Adrenal gland (tissue), 12 donors: Measurements from ENCODE around the gene UBTF. TPM values are rescaled to one million over a fixed set of nuclear protein-coding genes. Genes with fewer than 3 reads are reported as not detected.
A peak's percentile ranks its signal among the peaks of the same experiment; 100 is the strongest.

ENCODE experiments used
- DNase-seq, 7 donors: peaks; one replicate each; pipeline ENCODE4 v3.0.0-alpha.2; 2019 to 2020
- H3K27ac ChIP-seq, 5 donors: fragments of 200-600 bp; sonication (generic) in 4 of 5; 1 replicate in 3 of 5; 2 replicates in 2 of 5; pipeline versions ENCODE4 v1.5.1 to v1.8.0; 2016 to 2020; ENCODE audit warnings: mild to moderate bottlenecking in 1 of 5
- H3K27me3 ChIP-seq: fragments of 200-600 bp; 2 replicates; pipeline ENCODE4 v1.8.0; 2021
- H3K36me3 ChIP-seq, 2 donors: fragments of 200-600 bp; replicated peaks in 1 of 2; 1 replicate in 1 of 2; 2 replicates in 1 of 2; pipeline versions ENCODE4 v1.5.1 to v1.8.0; 2018 to 2022
- H3K4me1 ChIP-seq, 2 donors: fragments of 200-600 bp; replicated peaks in 1 of 2; 1 replicate in 1 of 2; 2 replicates in 1 of 2; pipeline versions ENCODE4 v1.5.1 to v1.8.0; 2018 to 2021
- H3K4me3 ChIP-seq, 4 donors: fragments of 200-600 bp; sonication (generic) in 3 of 4; one replicate each; pipeline ENCODE4 v1.5.1; 2016 to 2018
- H3K9me3 ChIP-seq, 3 donors: fragments of 200-600 bp; sonication (generic) in 1 of 3; replicated peaks in 1 of 3; 1 replicate in 2 of 3; 2 replicates in 1 of 3; pipeline versions ENCODE4 v1.5.1 to v1.8.0; 2016 to 2021
- POLR2A ChIP-seq, 2 donors: fragments of 450-650 bp; IDR thresholded peaks; one replicate each; pipeline ENCODE4 v1.6.1; 2017; ENCODE audit warnings: antibody characterized with exemption in 2 of 2, mild to moderate bottlenecking in 2 of 2, moderate library complexity in 1 of 2
- WGBS, 4 donors: extraction: QIAGEN DNeasy Blood & Tissue Kit in 2 of 4; methylation state at CpG; one replicate each; pipeline versions ENCODE4 v1.1.5 to v1.1.7; 2013 to 2017; 5-methylcytosine and 5-hydroxymethylcytosine counted together
- intact Hi-C, 2 donors: fragments of 100-400 bp; cut with DNase I; formaldehyde crosslinking; loops; one replicate each; pipeline versions ENCODE4 v1.14.1 to v1.15.0; 2022 to 2023
- polyA plus RNA-seq, 3 donors: library from polyadenylated mRNA; stranded (reverse); fragments of 200-250 nt in 2 of 3; fragments of 350-450 nt in 1 of 3; fragmentation: Illumina TruSeq in 1 of 3; extraction: RNeasy Lipid Tissue Mini Kit (QIAGEN cat#74804) in 1 of 3; gene quantifications; one replicate each; pipeline ENCODE4 v1.2.3, GENCODE V29; 2013 to 2014
- total RNA-seq, 9 donors: library from RNA; depleted of rRNA in 4 of 9; stranded (reverse); fragments of >200 nt in 4 of 9; fragments of 120-200 nt in 1 of 9; fragmentation: NEBNext Ultra II Directional in 1 of 9; extraction: Animal tissue kit (Norgen Biotek cat#: 25700) in 1 of 9; gene quantifications; one replicate each; pipeline versions ENCODE4 v1.1.0 to v1.2.4, GENCODE V29; 2013 to 2023
- TF ChIP-seq, protein P1 (sequence below), 6 experiments: fragments of 450-650 bp in 4 of 6; fragments of 200-600 bp in 2 of 6; sonication (generic) in 1 of 6; IDR thresholded peaks; 1 replicate in 5 of 6; 2 replicates in 1 of 6; pipeline versions ENCODE4 v1.5.1 to v1.8.0; 2016 to 2021; ENCODE audit warnings: antibody characterized with exemption in 6 of 6, mild to moderate bottlenecking in 2 of 6, moderate library complexity in 1 of 6
- donor health status: healthy with polysubstance abuse.
- donor health status: Bipolar disorder and iron deficiency.
- donor health status: DM: yes; HTN: yes; CAD: no.
- donor health status: DM: no; HTN: no; CAD: no.
- donor health status: DM: no; HTN: no; CAD: no.
- donor health status: DM: yes; HTN: yes; CAD: no.

The UBTF gene
- total and polyA plus RNA-seq, 12 donors, result 37.1 to 92.6 (median 64.3) TPM

DNA sequence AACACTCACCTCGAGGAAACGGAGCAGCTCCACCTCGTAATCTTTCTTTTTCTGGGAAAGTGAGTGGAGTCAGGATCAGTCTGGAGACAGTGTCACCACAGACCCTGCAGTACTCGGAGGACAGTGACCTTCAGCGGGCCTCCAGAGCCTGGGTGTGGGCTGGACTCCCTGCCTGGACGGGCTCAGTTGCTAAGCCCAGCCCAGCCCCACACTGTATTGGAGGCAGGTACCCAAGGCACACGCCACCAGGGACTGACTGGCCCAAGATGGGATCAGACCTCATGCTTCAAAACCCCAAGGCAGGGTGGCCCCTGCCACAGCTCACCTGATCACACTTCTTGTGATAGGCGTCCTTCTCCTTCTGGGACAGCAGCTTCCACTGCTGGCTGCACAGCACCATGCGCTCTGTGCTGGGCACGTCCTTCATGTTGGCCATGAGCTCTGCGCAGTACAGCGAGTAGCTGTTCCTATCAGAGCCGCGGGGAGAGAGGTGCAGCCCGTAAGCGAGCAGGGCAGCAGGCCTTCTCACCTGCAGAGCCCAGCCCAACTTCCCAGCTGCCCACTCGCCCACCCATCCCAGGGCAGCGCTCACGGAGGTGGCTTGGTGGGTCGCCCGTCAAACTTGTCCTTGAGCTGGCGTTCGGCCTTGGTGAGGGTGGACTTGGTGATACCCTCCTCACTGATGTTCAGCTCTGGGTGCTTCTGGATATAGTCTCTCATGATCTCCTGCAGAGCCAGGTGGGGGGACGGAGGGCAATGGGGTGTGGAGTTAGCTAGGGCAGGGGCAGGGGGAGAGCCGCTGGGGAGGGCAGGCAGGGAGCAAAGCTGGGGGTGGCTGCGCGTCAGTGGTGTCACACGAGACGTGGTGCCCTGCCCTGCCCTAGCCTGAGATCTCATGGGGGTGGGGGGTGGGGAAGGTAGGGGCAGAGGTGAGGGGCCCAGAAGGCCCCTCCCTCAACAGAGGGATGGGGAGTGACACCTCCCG is 7.9 kb downstream of the UBTF start:
- Histone ChIP-seq H3K9me3 (no peaks in the 10 kb centered on the region), H3K27ac (peak overlapping the region in 2 of 5 donors; percentile 67 to 79), H3K27me3 (no peaks in the 10 kb centered on the region), H3K4me3 (no peak overlapping the region), H3K4me1 (peaks cover 16 to 32% of the 10 kb centered on the region in 2 donors), H3K36me3 (peaks cover 0 to 71% of the 10 kb centered on the region in 2 donors)
- 55 to 80% (median 58%) methylated on average over 9 to 30 of the region's 30 CpGs for WGBS, 4 donors
- DNase-seq, result peak in 4 of 7 donors; percentile 50 to 69 (median 58)
- intact Hi-C loops, result loop anchor here in 1 of 2 donors (5.0 kb wide), 1 partner anchor 141 kb away; no protein-coding TSS in a partner anchor
- TF ChIP-seq, protein P1, sequence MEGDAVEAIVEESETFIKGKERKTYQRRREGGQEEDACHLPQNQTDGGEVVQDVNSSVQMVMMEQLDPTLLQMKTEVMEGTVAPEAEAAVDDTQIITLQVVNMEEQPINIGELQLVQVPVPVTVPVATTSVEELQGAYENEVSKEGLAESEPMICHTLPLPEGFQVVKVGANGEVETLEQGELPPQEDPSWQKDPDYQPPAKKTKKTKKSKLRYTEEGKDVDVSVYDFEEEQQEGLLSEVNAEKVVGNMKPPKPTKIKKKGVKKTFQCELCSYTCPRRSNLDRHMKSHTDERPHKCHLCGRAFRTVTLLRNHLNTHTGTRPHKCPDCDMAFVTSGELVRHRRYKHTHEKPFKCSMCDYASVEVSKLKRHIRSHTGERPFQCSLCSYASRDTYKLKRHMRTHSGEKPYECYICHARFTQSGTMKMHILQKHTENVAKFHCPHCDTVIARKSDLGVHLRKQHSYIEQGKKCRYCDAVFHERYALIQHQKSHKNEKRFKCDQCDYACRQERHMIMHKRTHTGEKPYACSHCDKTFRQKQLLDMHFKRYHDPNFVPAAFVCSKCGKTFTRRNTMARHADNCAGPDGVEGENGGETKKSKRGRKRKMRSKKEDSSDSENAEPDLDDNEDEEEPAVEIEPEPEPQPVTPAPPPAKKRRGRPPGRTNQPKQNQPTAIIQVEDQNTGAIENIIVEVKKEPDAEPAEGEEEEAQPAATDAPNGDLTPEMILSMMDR (IDR thresholded peaks at IDR 0.05), result no peak
- TF ChIP-seq POLR2A (IDR thresholded peaks at IDR 0.05), result no peak

DNA sequence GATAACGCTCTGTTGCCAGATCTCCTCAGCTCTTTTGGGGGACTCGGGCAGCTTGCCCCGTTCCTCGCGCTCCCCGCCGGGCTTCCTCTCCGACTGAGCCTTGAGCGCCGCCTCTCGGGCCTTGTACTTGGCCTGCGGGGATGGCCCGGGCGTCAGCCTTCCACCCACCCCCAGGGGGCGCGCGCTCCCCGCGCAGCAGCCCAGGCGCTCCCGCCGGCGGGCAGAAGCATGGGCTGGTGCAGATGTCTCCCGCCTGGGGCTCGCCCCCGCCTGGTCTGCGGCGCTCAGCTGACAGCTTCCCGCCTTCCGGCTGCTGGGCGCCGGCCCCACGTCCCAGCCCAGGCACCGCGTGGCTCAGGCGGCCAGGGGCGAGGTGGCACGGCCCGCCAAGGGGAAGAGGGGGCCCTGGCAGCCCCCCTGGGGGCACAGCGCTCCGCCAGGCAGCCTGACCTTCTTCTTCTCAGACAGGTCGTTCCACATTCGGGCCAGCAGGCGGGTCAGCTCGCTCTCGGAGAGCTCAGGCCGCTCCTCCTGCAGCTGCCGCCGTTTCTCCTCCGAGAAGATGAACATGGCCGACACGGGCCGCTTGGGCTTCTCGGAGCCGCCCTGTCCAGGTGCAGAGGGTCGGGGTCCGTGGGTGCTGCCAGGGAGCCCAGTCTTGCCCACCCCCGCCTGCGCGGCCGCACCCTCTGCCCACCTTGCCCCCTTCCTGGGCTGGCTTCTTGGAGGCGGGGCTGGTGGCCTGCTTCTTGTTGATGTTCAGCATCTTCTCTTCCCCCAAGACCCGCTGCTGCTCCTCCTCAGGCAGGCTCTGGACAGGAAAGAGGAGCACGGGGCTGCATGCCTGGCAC is 8.9 kb downstream of the UBTF start:
- DNase-seq, result peak; percentile 88 to 94 (median 92)
- Histone ChIP-seq H3K27ac (peak overlapping the region in 4 of 5 donors; percentile 5 to 79 (median 40)), H3K4me3 (no peak overlapping the region), H3K36me3 (peaks cover 0 to 65% of the 10 kb centered on the region in 2 donors), H3K4me1 (peaks cover 16 to 32% of the 10 kb centered on the region in 2 donors), H3K27me3 (no peaks in the 10 kb centered on the region), H3K9me3 (no peaks in the 10 kb centered on the region)
- intact Hi-C loops, result loop anchor here in 1 of 2 donors (5.0 kb wide), 1 partner anchor 142 kb away; no protein-coding TSS in a partner anchor
- TF ChIP-seq, protein P1 (IDR thresholded peaks at IDR 0.05), result peak; percentile 93 to 100 (median 97)
- peak in 1 of 2 donors; percentile 49 for TF ChIP-seq POLR2A (IDR thresholded peaks at IDR 0.05)
- WGBS, 4 donors, result 2 to 53% (median 19%) methylated on average over 10 to 64 of the region's 64 CpGs

DNA sequence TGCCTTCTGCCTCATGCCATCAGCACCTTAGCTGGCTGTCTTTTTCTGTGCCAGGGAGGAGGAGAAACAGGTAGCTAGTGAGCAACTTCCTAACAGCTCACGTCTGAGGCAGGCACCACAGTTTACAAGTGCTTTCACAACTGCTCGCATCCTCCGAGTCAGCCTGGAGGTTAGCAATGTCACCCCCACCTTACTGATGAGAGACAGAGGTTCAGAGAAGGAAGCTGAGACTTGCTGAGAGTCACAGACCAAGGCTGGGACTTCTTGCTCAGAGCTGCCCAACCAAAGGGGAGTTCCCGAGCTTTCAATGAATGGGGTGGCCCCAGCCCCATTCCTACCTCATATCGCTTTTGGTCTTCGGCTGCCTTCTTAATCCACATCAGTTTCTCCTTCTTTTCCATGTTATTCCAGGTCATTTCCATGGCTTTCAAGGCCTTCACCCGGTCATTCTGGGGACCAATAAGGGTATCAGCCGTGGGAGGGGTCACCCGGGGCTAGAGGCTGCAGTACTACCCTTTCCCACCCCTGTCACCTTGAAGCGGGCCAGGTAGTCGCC is 9.6 kb downstream of the UBTF start:
- Histone ChIP-seq H3K4me1 (peaks cover 16 to 32% of the 10 kb centered on the region in 2 donors), H3K27me3 (no peaks in the 10 kb centered on the region), H3K27ac (peak overlapping the region in 2 of 5 donors; percentile 36 to 67), H3K4me3 (no peak overlapping the region), H3K9me3 (no peaks in the 10 kb centered on the region), H3K36me3 (peaks cover 0 to 58% of the 10 kb centered on the region in 2 donors)
- WGBS, 4 donors, result 57 to 68% (median 61%) methylated on average over 8 to 11 of the region's 11 CpGs
- intact Hi-C loops, result loop anchor here (5.0 to 10.0 kb wide), 2 partner anchors 142 to 315 kb away; no protein-coding TSS in a partner anchor
- TF ChIP-seq POLR2A (IDR thresholded peaks at IDR 0.05), result no peak
- TF ChIP-seq, protein P1 (IDR thresholded peaks at IDR 0.05), result no peak
- DNase-seq, result no peak
